Fibroblast of skin of scalp (primary cell): ENCODE data around the gene EEA1. TPM values are rescaled to one million over a fixed set of nuclear protein-coding genes. Genes with fewer than 3 reads are reported as not detected.
A peak's percentile ranks its signal among the peaks of the same experiment; 100 is the strongest.
"Not testable (repeated sequence)": the region's sequence is repeated elsewhere in the genome, so short reads cannot be mapped to it uniquely, and the experiment has no call there.

Experiments used
- DNase-seq: peaks from one replicate; pipeline ENCODE4 v3.0.0-alpha.2; 2013
- polyA plus RNA-seq, 2 experiments: library from polyadenylated mRNA; unstranded; fragments of 120-200 nt; gene quantifications; one replicate each; pipeline ENCODE4 v1.2.1, GENCODE V29; 2013; ENCODE audit not compliant: insufficient read length in 2 of 2

EEA1 gene
- polyA plus RNA-seq (2013, experiment 1 of 2; ENCODE audit: insufficient read length) = 14.5 TPM
- polyA plus RNA-seq (2013, experiment 2 of 2; ENCODE audit: insufficient read length) = 16.8 TPM

GRCh38 chr12:92928962-92929915, at the start of gene EEA1:
TSS of gene EEA1 (minus strand) at chr12:92929295. CDS start at chr12:92929066, 229 bp downstream.
- peak; percentile 98 for DNase-seq

DNA sequence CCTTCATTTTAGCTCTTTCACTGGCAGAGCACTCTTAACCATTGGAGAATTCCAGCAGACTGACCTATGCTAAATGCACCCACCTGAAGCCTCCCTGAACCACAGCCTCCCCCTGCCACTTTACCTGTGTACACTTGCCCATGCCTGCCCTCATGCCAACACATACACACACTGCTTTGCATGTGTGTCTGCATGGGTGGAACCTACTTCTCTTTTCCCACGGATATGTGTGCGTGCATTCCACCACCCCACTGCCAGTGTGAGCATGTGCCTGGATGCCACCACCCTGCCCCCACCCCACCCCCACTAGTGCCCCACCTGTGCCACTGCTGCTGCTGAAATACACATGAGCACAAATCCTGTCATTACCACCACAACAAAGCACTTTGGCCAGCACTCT, 49.5 kb upstream of the EEA1 start:
- DNase-seq = no peak

DNA sequence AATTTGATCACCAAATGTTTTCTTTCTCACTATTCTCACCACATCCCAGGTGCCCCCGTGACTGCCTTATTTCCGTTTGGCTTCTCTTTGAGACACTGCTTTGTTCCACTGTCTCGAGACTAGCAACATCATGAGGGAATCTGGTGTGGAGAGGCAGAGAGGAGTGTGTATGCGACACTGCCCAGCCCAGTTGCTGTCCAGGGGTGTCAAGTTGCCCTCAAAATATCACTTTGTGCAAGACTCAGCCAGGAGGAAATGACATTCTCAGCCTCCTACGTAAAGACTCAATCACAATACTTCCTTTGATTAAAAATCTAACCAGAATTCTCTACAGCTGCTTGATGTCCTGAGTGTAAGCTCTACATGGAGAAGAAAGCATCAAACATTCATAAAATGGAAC, 48.2 kb upstream of the EEA1 start:
- no peak for DNase-seq

DNA sequence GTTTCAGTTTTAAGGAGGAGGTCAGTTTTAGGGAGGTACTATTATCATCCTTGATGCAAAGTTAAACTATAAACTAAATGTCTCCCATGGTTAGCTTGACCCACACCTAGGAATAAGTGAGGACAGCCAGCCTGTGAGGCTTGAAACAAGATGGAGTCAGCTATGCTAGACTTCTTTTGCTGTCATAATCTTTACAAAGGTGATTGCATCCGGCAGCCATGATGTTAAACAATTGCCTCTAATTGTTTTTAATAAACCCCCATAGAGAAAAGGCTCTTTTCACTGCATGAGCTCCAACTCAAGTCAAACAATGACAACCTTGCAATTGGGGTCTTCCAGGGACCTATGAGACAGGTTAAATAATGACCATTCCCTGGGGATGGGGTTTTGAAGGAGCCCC, 45.7 kb upstream of the EEA1 start:
- no peak for DNase-seq

- DNase-seq = peak; percentile 61
Measured at GRCh38 chr12:92973614-92974013, 44.5 kb upstream of the EEA1 start.

- DNase-seq = peak; percentile 66
Measured at GRCh38 chr12:92971859-92972524, 42.9 kb upstream of the EEA1 start.

DNA sequence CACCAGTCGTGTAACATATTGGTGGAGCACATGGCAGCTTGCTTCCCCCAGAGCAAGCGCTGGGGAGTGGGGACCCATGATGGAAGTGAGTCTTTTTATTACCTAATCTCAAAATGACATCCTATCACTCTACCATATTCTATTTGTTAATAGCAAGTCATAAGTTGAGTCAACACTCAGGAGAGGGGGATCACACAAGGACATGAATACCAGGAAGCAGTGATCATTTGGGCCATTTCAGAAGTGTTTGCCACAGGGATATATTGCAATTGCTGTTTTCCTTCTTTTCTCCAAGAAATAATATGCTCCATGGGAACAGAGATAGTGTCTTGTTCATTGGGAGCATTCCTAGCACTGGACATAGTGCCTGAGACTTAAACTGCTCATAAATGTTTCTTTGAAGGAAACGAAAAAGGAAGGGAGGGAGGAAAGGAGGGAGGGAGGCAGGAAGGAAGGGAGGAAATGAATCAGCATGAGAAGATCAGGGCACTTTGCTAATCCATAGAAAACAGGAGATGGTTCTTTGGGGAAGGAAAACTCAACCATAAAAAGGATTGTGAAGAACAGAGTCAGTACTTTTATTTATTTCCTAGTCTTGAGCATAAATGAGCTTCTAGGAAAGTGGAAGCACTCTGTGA, 39.2 kb upstream of the EEA1 start:
- DNase-seq = no peak

- DNase-seq = not testable (repeated sequence)
Measured at GRCh38 chr12:92964378-92964777, 35.3 kb upstream of the EEA1 start.

- DNase-seq = peak; percentile 13
Measured at GRCh38 chr12:92961949-92962348, 32.9 kb upstream of the EEA1 start.

DNA sequence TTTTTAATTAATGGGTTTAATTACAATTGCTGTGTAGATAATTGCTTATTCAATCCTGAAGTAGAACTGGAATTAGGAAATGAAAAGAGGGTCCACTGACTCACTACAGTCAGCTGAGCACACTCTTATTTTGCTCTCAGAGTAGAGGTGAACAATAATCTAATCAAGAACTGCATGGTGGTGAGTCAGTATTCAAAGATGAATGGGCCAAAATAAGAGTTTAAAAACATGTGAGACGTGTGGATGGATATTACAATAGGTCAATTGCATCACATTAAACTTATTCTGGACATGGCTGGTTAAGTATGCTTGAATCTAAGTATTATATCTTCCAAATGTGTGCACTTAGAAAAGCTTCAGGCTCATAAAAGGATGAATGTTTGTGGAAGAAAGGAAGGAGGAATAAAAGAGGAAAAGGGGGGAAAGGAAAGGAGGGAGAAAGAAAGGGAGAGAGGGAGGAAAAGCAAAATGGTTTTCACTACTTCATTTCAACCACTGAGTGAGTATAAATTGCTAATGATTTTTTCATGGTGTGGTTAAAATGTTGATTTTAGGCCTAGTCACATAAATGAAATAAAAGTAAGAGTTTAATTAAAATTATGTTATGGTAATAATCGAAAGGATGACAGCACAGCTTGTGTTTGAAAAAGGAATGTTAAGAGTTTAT, 27.0 kb upstream of the EEA1 start:
- DNase-seq = peak; percentile 24

DNA sequence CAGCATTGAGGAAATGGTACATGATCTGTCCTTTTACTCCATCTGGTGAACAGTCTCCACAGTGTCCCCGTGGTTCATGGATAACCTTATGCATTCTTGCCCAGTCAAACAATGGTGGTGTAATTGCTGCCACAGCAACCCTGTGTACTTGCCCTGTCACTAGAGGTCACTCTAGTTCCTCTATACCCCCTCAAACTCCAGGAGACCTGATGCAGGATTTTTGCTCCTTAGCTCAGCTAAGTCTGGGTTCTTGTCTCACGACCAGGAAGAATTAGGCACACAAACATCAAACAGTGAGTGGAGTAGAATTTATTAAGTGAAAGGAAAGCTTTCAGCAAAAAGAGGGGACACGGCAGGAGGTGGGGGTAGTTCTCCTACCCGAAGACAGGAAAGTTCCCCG, 24.7 kb upstream of the EEA1 start:
- DNase-seq = no peak

GRCh38 chr12:92952394-92952793, 23.3 kb upstream of the EEA1 start:
- DNase-seq = no peak

DNA sequence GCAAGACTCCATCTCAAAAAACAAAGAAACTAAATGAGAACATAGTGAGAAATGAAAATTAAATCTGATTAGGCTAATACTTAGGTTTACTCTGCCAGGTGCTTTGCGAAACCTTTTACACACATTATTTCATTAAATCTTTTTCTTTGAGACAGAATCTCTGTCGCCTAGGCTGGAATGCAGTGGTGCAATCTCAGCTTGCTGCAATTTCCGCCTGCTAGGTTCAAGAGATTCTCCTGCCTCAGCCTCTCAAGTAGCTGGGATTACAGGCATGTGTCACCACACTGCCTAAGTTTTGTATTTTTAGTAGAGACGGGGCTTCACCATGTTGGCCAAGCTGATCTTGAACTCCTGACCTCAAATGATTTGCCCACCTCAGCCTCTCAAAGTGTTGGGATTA, 21.9 kb upstream of the EEA1 start:
- no peak for DNase-seq

- DNase-seq = no peak
Measured at GRCh38 chr12:92950011-92950410, 20.9 kb upstream of the EEA1 start.

DNA sequence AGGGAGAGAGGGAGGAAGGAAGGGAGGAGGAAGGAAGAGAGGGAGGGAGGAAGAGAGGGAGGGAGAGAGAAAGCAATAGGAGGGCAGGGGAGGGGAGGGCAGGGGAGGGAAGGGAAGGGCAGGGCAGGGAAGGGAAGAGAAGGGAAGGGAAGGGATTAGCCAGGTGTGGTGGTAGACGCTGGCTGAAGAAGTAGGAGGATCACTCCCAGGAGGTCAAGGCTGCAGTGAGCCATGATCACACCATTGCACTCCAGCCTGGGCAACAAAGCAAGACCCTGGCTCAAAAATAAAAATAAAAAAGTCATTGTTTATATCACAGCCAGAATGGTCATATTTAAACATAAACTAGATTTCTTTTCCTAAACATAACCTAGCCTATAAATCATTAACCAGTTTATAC, 20.4 kb upstream of the EEA1 start:
- no peak for DNase-seq

DNA sequence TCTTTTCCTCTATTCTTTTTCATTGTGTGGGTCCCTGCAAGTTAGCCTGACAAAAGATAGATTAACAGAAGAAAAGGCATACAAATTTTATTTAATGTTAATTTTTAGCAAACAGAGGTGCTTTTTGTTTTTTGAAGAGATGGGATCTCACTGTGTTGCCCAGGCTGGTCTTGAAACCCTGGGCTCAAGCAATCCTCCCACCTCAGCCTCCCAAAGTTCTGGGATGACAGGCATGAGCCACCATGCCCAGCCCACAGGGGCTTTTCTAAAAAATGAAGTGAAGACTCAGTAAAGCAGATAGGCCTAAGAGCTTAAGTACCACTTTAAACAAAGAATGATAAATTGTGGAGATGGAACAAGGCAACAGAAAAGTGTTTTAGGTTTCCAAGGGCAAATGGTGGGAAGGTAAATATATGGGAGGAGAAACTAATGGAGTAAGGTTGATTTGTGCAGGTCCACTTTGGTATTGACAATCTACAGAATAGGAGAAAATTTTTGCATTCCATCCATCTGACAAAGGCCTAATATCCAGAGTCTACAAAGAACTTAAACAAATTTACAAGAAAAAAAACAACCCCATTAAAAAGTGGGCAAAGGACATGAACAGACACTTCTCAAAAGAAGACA, 18.6 kb upstream of the EEA1 start:
- DNase-seq = no peak

DNA sequence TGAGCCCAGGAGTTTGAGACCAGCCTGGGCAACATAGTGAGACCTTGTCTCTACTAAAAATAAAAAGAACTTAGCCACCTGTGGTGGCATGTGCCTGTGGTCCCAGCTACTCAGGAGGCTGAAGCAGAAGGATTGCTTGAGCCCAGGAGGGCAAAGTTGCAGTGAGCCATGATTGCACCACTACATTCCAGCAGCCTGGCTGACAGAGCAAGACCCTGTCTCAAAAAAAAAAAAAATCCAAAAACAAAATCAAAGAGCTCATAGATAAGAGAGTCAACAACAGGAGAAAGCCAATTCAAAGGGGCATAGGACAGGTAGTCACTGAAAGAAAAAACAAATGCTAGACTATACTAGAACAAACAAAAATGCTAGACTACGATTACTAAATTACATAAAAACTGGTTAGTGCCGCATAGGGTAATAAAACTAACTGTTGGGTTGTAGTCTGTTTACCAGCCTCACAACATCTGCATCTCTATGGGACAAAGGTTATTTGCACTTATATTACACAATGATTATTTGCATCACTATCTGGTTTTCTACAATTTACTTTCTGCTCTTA, 16.6 kb upstream of the EEA1 start:
- no peak for DNase-seq

DNA sequence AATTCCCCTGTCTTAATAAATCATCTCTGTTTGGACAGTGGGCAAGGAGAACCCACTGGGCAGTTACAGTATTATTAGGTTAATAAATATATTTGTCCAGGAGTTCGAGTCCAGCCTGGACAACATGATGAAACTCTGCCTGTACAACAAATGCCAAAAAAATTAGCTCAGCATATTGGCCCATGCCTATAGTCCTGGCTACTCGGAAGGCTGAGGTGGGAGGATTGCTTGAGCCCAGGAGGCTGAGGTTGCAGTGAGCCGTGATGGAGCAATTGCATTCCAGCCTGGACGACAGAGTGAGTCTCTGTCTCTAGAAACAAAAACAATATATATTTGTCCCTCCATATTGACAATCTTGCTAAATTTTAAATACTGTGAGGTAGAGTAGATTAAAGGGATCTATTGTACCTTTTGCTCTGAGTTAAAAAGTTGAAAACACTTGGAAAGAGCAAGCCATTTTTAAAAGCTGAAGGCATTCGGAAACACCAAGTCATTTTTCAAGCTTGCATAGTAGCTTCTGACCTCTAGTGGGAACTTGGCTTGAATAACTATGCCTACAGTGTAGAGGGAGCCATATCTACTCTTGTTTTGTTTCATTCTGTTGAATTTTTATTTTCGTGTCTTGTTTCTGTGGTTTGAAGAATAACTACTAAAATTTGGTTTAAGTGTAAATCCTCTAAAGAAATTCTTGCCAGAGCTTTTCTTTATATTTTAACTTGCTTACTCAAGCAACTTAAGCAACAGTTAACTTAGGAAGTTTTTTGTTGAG, 14.6 kb upstream of the EEA1 start:
- DNase-seq = no peak

DNA sequence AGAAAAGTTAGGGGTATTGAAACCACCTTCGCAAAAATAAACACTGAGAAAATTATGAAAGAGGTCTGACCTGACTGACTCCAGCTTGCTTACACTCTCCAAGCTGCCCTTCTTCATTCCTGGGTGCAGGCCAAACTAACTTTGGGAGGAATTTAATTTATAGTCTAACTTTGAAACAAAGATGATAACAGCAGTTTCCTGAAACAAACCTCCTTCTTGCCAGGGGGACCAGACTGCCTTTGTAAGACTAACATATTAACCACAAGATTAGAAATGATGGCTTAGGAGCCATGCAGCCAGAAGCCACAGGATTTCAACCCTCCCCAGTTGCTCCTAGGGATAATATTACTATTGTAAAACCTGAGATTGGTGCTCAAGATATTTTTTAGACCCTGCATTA, 13.8 kb upstream of the EEA1 start:
- DNase-seq = peak; percentile 50

- DNase-seq = no peak
Measured at GRCh38 chr12:92939116-92939515, 10.0 kb upstream of the EEA1 start.

DNA sequence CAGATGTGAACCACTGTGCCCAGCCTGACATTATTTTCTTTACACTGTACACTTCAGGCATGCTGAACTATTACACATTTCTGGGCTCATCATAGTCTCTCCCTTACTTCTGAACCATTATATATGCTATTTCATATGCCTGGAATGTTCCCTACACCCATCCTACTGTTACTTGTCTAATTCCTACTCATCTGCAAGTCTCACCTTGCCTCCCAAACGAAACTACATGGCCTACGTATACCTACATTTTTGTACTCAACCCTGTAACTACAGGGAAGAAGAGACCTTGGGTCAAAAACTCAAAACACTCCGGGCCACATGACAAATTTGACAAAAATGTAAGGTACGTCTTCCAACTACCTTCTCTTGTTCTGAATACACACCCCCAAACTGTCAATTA, 9.5 kb upstream of the EEA1 start:
- DNase-seq = no peak
